GM23338 (cell line): ENCODE measurements around the gene PLAAT1. TPM values are rescaled to one million over a fixed set of nuclear protein-coding genes. Genes with fewer than 3 reads are reported as not detected.

ENCODE experiments used
- ATAC-seq: fragments of 200-7000 bp; cut with Tn5 transposase; 3 replicates; pipeline ENCODE4 v1.9.1; 2020
- DNase-seq: peaks from one replicate; pipeline ENCODE4 v3.0.0-alpha.2; 2015; ENCODE audit warnings: low spot score
- H2AFZ ChIP-seq: fragments of 200-600 bp; sonication (generic); 2 replicates; pipeline ENCODE4 v1.8.0; 2016; ENCODE audit warnings: antibody characterized with exemption, mild to moderate bottlenecking, moderate library complexity
- H3F3A ChIP-seq: fragments of 200-600 bp; sonication (generic); replicated peaks from 2 replicates; pipeline ENCODE4 v1.8.0; 2017; ENCODE audit warnings: antibody characterized with exemption, mixed run types, low read depth
- H3K27ac ChIP-seq: fragments of 200-600 bp; sonication (generic); 2 replicates; pipeline ENCODE4 v1.6.1; 2016; ENCODE audit warnings: low read depth
- H3K27me3 ChIP-seq: fragments of 200-600 bp; sonication (generic); 2 replicates; pipeline ENCODE4 v1.8.0; 2016; ENCODE audit warnings: mild to moderate bottlenecking, mixed run types, moderate library complexity; ENCODE audit not compliant: insufficient read depth
- H3K36me3 ChIP-seq: fragments of 200-600 bp; sonication (generic); 2 replicates; pipeline ENCODE4 v1.8.0; 2016; ENCODE audit warnings: mild to moderate bottlenecking; ENCODE audit not compliant: insufficient read depth
- H3K4me1 ChIP-seq: fragments of 200-600 bp; sonication (generic); 2 replicates; pipeline ENCODE4 v1.8.0; 2016; ENCODE audit warnings: mild to moderate bottlenecking, moderate library complexity; ENCODE audit not compliant: insufficient read depth
- H3K4me2 ChIP-seq: fragments of 200-600 bp; sonication (generic); 2 replicates; pipeline ENCODE4 v1.7.1; 2017; ENCODE audit warnings: mixed run types
- H3K4me3 ChIP-seq: fragments of 200-600 bp; sonication (generic); 2 replicates; pipeline ENCODE4 v1.6.1; 2016; ENCODE audit warnings: mixed run types
- H3K79me2 ChIP-seq: fragments of 200-600 bp; sonication (generic); replicated peaks from 2 replicates; pipeline ENCODE4 v1.8.0; 2017; ENCODE audit warnings: mild to moderate bottlenecking; ENCODE audit not compliant: insufficient read depth
- H3K9me2 ChIP-seq: fragments of 200-600 bp; sonication (generic); 2 replicates; pipeline ENCODE4 v1.8.0; 2017; ENCODE audit not compliant: insufficient read depth
- H4K20me1 ChIP-seq: fragments of 200-600 bp; sonication (generic); replicated peaks from 2 replicates; pipeline ENCODE4 v1.8.0; 2017; ENCODE audit warnings: mild to moderate bottlenecking; ENCODE audit not compliant: insufficient read depth
- H3K27ac Mint-ChIP-seq: 2 replicates; pipeline ENCODE4 v1.8.0; 2020; ENCODE audit warnings: inconsistent platforms, mild to moderate bottlenecking, moderate library complexity, mixed read lengths
- H3K27me3 Mint-ChIP-seq: 3 replicates; pipeline ENCODE4 v1.8.0; 2022; ENCODE audit warnings: low read depth, mild to moderate bottlenecking, moderate library complexity, mixed read lengths, inconsistent platforms; ENCODE audit not compliant: insufficient read depth, poor library complexity
- H3K36me3 Mint-ChIP-seq: 3 replicates; pipeline ENCODE4 v1.8.0; 2021; ENCODE audit warnings: low read depth, mild to moderate bottlenecking, inconsistent platforms, moderate library complexity, mixed read lengths
- H3K4me1 Mint-ChIP-seq: 3 replicates; pipeline ENCODE4 v1.8.0; 2020; ENCODE audit warnings: mild to moderate bottlenecking, inconsistent platforms, mixed read lengths
- H3K4me3 Mint-ChIP-seq: 3 replicates; pipeline ENCODE4 v1.8.0; 2021; ENCODE audit warnings: moderate library complexity, mild to moderate bottlenecking, inconsistent platforms, mixed read lengths
- H3K9me3 Mint-ChIP-seq: 3 replicates; pipeline ENCODE4 v1.8.0; 2020; ENCODE audit warnings: moderate library complexity, mild to moderate bottlenecking, inconsistent platforms, mixed read lengths
- CREB1 ChIP-seq: fragments of 250-450 bp; sonication (Bioruptor Pico); IDR thresholded peaks from 2 replicates; pipeline ENCODE4 v1.5.0; 2020; ENCODE audit warnings: low read depth, mild to moderate bottlenecking, moderate library complexity
- CTCF ChIP-seq, 2 experiments: fragments of 200-600 bp in 1 of 2; sonication (generic) in 1 of 2; conservative IDR thresholded peaks; 2 replicates each; pipeline versions ENCODE4 v1.5.1 to v1.6.1; 2016 to 2017; ENCODE audit warnings: antibody characterized with exemption in 2 of 2, low read depth in 2 of 2, mild to moderate bottlenecking in 2 of 2, moderate library complexity in 1 of 2
- ETS1 ChIP-seq: IDR thresholded peaks from 2 replicates; pipeline ENCODE4 v1.6.1; 2016; ENCODE audit warnings: antibody characterized with exemption
- EZH2 ChIP-seq: fragments of 200-600 bp; sonication (generic); IDR thresholded peaks from one replicate; pipeline ENCODE4 v1.8.0; 2017; ENCODE audit warnings: antibody characterized with exemption, mild to moderate bottlenecking, low read depth; ENCODE audit not compliant: unreplicated experiment
- EZH2phosphoT487 ChIP-seq: fragments of 200-600 bp; sonication (generic); IDR thresholded peaks from one replicate; pipeline ENCODE4 v1.8.1; 2018; ENCODE audit warnings: antibody characterized with exemption; ENCODE audit not compliant: unreplicated experiment
- JUNB ChIP-seq: IDR thresholded peaks from one replicate; pipeline ENCODE4 v1.6.1; 2016; ENCODE audit warnings: antibody characterized with exemption; ENCODE audit not compliant: unreplicated experiment
- REST ChIP-seq: IDR thresholded peaks from one replicate; pipeline ENCODE4 v1.6.1; 2018; ENCODE audit warnings: antibody characterized with exemption; ENCODE audit not compliant: unreplicated experiment
- STAT1 ChIP-seq: IDR thresholded peaks from one replicate; pipeline ENCODE4 v1.6.1; 2016; ENCODE audit warnings: antibody characterized with exemption; ENCODE audit not compliant: unreplicated experiment
- ZNF114 ChIP-seq: fragments of 250-450 bp; sonication (Bioruptor Pico); IDR thresholded peaks from 2 replicates; pipeline ENCODE4 v1.5.0; 2020; ENCODE audit warnings: mild to moderate bottlenecking, moderate library complexity
- ZNF331 ChIP-seq: fragments of 250-450 bp; sonication (Bioruptor Pico); IDR thresholded peaks from 2 replicates; pipeline ENCODE4 v1.5.0; 2020; ENCODE audit warnings: low read depth, mild to moderate bottlenecking, moderate library complexity
- polyA plus RNA-seq: library from polyadenylated mRNA; unstranded; fragments of >200 nt; fragmentation: Nextera tagmentation; extraction: Ambion mirVana; gene quantifications from 2 replicates; pipeline ENCODE4 v1.2.1, GENCODE V29; 2016
- total RNA-seq: library from RNA; depleted of rRNA; stranded (reverse); fragments of >200 nt; shearing (Covaris generic); gene quantifications from 2 replicates; pipeline ENCODE4 v1.2.3, GENCODE V29; 2014

The PLAAT1 gene
- total and polyA plus RNA-seq, 2 experiments from 2014 or later = 5.4 to 6.7 TPM

GRCh38 chr3:193230610-193231009, 10.4 kb upstream of the PLAAT1 start:
- Mint-ChIP-seq H3K9me3 (no peaks in the 10 kb centered on the region; the same call in 2 of the 3 replicates), H3K4me3 (no peak overlapping the region), H3K4me1 (peaks cover 58% of the 10 kb centered on the region), H3K27me3 (peaks cover 4% of the 10 kb centered on the region), H3K27ac (peak overlapping the region; percentile 4; the same call in 1 of the 2 replicates), H3K36me3 (no peaks in the 10 kb centered on the region)
- Histone ChIP-seq H3K4me2 (peak overlapping the region; percentile 1; the same call in 1 of the 2 replicates), H3F3A (no peaks in the 10 kb centered on the region), H2AFZ (peak overlapping the region; percentile 80; the same call in 1 of the 2 replicates), H3K27ac (no peak overlapping the region), H3K4me3 (no peak overlapping the region), H3K79me2 (no peaks in the 10 kb centered on the region), H3K36me3 (no peaks in the 10 kb centered on the region), H3K27me3 (no peaks in the 10 kb centered on the region), H3K4me1 (peaks cover 50% of the 10 kb centered on the region), H3K9me2 (no peaks in the 10 kb centered on the region; the same call in 1 of the 2 replicates), H4K20me1 (no peaks in the 10 kb centered on the region)
- ATAC-seq (no peak), DNase-seq (no peak)
- no peak for TF ChIP-seq REST
- no peak for TF ChIP-seq CREB1 (CRISPR knock-in tag)
- no peak for TF ChIP-seq ZNF331 (CRISPR knock-in tag)
- TF ChIP-seq STAT1 = no peak
- TF ChIP-seq EZH2 = no peak
- no peak for TF ChIP-seq CTCF (conservative IDR thresholded peaks at IDR 0.05; ENCODE audit: low read depth in 2 of 2)
- TF ChIP-seq JUNB = no peak
- no peak for TF ChIP-seq ETS1
- TF ChIP-seq EZH2phosphoT487 = no peak
- TF ChIP-seq ZNF114 (CRISPR knock-in tag) = no peak
